Loucy (cell line): ENCODE results near the gene MACROH2A2.

ENCODE experiments used
- H2AFZ ChIP-seq: fragments of 200-600 bp; sonication (generic); 2 replicates; pipeline ENCODE4 v1.6.0; 2016; ENCODE audit warnings: antibody characterized with exemption, mild to moderate bottlenecking, low read length, moderate library complexity
- H3F3A ChIP-seq: fragments of 200-600 bp; 2 replicates; pipeline ENCODE4 v1.6.0; 2016; ENCODE audit warnings: antibody characterized with exemption, low read depth, mild to moderate bottlenecking
- H3K27me3 ChIP-seq: fragments of 200-600 bp; sonication (generic); 2 replicates; pipeline ENCODE4 v1.6.1; 2014; ENCODE audit warnings: low read length, mild to moderate bottlenecking; ENCODE audit not compliant: insufficient read depth, poor library complexity, severe bottlenecking
- H3K36me3 ChIP-seq: fragments of 200-600 bp; sonication (generic); 2 replicates; pipeline ENCODE4 v1.6.1; 2016; ENCODE audit warnings: low read length; ENCODE audit not compliant: insufficient read depth
- H3K4me1 ChIP-seq: fragments of 200-600 bp; sonication (generic); 2 replicates; pipeline ENCODE4 v1.5.1; 2014; ENCODE audit warnings: low read length, mild to moderate bottlenecking; ENCODE audit not compliant: insufficient read depth, poor library complexity, severe bottlenecking
- H3K4me2 ChIP-seq: fragments of 200-600 bp; sonication (generic); 2 replicates; pipeline ENCODE4 v1.6.0; 2014; ENCODE audit warnings: antibody characterized with exemption, low read length, low read depth, mild to moderate bottlenecking; ENCODE audit not compliant: poor library complexity, severe bottlenecking
- H3K4me3 ChIP-seq: fragments of 200-600 bp; sonication (generic); 2 replicates; pipeline ENCODE4 v1.5.1; 2014; ENCODE audit warnings: low read length, mild to moderate bottlenecking, mixed read lengths; ENCODE audit not compliant: poor library complexity, severe bottlenecking
- H3K79me2 ChIP-seq: fragments of 200-600 bp; sonication (generic); 2 replicates; pipeline ENCODE4 v1.6.1; 2014; ENCODE audit warnings: low read length; ENCODE audit not compliant: insufficient read depth
- H3K9ac ChIP-seq: fragments of 200-600 bp; sonication (generic); 2 replicates; pipeline ENCODE4 v1.6.0; 2014; ENCODE audit warnings: mild to moderate bottlenecking, low read depth, low read length, moderate library complexity; ENCODE audit not compliant: poor library complexity, severe bottlenecking
- H3K9me2 ChIP-seq: fragments of 200-600 bp; sonication (generic); replicated peaks from 2 replicates; pipeline ENCODE4 v1.6.1; 2016; ENCODE audit warnings: low read depth, low read length, mixed read lengths
- H3K9me3 ChIP-seq: fragments of 200-600 bp; sonication (generic); 2 replicates; pipeline ENCODE4 v1.6.1; 2014; ENCODE audit warnings: mild to moderate bottlenecking, antibody characterized with exemption, low read length, low read depth; ENCODE audit not compliant: insufficient read depth
- H4K20me1 ChIP-seq: fragments of 200-600 bp; sonication (generic); 2 replicates; pipeline ENCODE4 v1.6.0; 2014; ENCODE audit warnings: antibody characterized with exemption, low read length, mild to moderate bottlenecking; ENCODE audit not compliant: insufficient read depth, poor library complexity, severe bottlenecking
- EZH2phosphoT487 ChIP-seq: fragments of 200-600 bp; IDR thresholded peaks from 2 replicates; pipeline ENCODE4 v1.6.1; 2018; ENCODE audit warnings: antibody characterized with exemption, mild to moderate bottlenecking, moderate library complexity, borderline replicate concordance
- TF ChIP-seq, protein P1 (sequence below): fragments of 200-600 bp; sonication (generic); conservative IDR thresholded peaks from 2 replicates; pipeline ENCODE4 v1.5.1; 2014; ENCODE audit warnings: mild to moderate bottlenecking, antibody characterized with exemption, low read length

Gene MACROH2A2

DNA sequence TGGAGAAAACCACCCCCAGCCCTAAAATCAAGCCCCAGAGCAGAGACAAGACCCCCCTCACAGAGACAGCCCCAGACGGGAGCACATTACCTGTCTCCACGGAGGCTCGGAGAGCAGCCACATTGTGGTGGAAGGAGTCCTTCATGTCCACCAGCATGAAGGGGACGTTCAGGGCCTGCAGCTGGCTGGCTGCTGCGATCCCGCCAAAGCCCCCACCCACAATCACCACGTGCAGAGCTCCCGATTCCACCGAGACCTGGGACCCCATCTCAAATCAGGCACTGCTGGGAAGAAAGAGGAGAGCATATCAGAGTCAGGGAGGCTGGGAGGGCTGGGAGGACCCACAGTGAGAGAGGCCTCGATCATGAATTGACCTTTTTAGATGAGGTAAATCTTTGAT lies 71.2 kb downstream of the MACROH2A2 start:
- no peaks in the 10 kb centered on the region for H3K9me2 ChIP-seq
- H3F3A ChIP-seq = no peaks in the 10 kb centered on the region
- peaks cover 19% of the 10 kb centered on the region for H3K4me1 ChIP-seq
- TF ChIP-seq, protein P1, sequence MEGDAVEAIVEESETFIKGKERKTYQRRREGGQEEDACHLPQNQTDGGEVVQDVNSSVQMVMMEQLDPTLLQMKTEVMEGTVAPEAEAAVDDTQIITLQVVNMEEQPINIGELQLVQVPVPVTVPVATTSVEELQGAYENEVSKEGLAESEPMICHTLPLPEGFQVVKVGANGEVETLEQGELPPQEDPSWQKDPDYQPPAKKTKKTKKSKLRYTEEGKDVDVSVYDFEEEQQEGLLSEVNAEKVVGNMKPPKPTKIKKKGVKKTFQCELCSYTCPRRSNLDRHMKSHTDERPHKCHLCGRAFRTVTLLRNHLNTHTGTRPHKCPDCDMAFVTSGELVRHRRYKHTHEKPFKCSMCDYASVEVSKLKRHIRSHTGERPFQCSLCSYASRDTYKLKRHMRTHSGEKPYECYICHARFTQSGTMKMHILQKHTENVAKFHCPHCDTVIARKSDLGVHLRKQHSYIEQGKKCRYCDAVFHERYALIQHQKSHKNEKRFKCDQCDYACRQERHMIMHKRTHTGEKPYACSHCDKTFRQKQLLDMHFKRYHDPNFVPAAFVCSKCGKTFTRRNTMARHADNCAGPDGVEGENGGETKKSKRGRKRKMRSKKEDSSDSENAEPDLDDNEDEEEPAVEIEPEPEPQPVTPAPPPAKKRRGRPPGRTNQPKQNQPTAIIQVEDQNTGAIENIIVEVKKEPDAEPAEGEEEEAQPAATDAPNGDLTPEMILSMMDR = no peak
- no peak for TF ChIP-seq EZH2phosphoT487
- no peaks in the 10 kb centered on the region for H3K9me3 ChIP-seq
- H3K9ac ChIP-seq = no peak overlapping the region
- no peak overlapping the region for H3K4me3 ChIP-seq
- H3K4me2 ChIP-seq = no peak overlapping the region
- H4K20me1 ChIP-seq = no peaks in the 10 kb centered on the region
- H3K27me3 ChIP-seq = no peaks in the 10 kb centered on the region
- no peaks in the 10 kb centered on the region for H3K36me3 ChIP-seq
- no peak overlapping the region for H2AFZ ChIP-seq
- H3K79me2 ChIP-seq = no peaks in the 10 kb centered on the region

DNA sequence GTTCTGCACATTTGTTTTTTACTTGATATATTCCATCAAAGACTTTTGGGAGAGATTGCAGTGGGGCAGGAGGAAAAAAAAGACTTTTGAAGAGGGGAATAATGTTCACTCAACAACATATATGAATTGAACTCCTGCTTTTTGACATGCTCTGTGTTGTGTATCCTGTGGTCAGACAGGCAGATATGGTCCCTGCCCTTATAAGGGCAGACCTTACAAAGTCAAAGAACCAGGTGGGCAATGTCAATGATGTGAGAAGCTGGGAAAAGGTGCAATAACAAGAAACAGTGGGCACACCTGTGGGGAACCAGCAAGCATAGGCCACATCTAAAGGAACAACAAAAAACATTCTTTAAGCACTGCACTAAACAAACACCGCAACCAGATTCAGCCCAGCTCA lies 71.8 kb downstream of the MACROH2A2 start:
- H3K4me2 ChIP-seq = no peak overlapping the region
- H3K4me3 ChIP-seq = no peak overlapping the region
- no peaks in the 10 kb centered on the region for H3K9me2 ChIP-seq
- no peaks in the 10 kb centered on the region for H4K20me1 ChIP-seq
- TF ChIP-seq, protein P1 = no peak
- no peak for TF ChIP-seq EZH2phosphoT487
- H3K9ac ChIP-seq = no peak overlapping the region
- H3K79me2 ChIP-seq = no peaks in the 10 kb centered on the region
- no peak overlapping the region for H2AFZ ChIP-seq
- peaks cover 19% of the 10 kb centered on the region for H3K4me1 ChIP-seq
- H3K9me3 ChIP-seq = no peaks in the 10 kb centered on the region
- no peaks in the 10 kb centered on the region for H3K27me3 ChIP-seq
- H3F3A ChIP-seq = no peaks in the 10 kb centered on the region
- no peaks in the 10 kb centered on the region for H3K36me3 ChIP-seq

DNA sequence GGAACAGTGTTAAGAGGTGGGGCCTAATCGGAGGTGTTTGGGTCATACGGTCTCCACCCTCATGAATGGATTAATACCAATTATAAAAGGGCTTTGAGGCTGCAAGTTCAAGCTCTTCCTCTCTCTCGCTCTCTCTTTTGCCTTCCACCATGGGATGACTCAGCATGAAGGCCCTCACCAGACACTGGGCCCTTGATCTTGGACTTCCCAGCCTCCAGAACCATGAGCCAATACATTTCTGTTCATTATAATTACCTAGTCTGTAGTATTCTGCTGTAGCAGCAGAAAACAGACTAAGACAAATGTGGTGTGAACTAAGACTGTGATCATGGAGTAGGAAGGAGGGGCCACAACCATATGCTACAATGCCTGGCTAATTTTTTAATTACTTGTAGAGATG lies 72.3 kb downstream of the MACROH2A2 start:
- Histone ChIP-seq H3K79me2 (no peaks in the 10 kb centered on the region), H3K36me3 (no peaks in the 10 kb centered on the region), H3K9ac (no peak overlapping the region), H3K9me2 (no peaks in the 10 kb centered on the region), H3K4me1 (peaks cover 19% of the 10 kb centered on the region), H3K4me2 (no peak overlapping the region), H3K9me3 (no peaks in the 10 kb centered on the region), H3F3A (no peaks in the 10 kb centered on the region), H3K4me3 (no peak overlapping the region), H4K20me1 (no peaks in the 10 kb centered on the region), H2AFZ (no peak overlapping the region), H3K27me3 (no peaks in the 10 kb centered on the region)
- TF ChIP-seq, protein P1 = no peak
- TF ChIP-seq EZH2phosphoT487 = no peak
